ENCODE measurements around the gene EXOSC5.

GRCh38 chr19:41363753-41364523, 33.2 kb downstream of the EXOSC5 start, which contains the start of gene B9D2:
- peak in 2 of 3 donors; percentile 82 to 90 for TF ChIP-seq POLR2A (IDR thresholded peaks at IDR 0.05)
- peak in 2 of 7 experiments; percentile 0 to 21 for TF ChIP-seq CTCF (IDR thresholded peaks at IDR 0.05)

Data from body of pancreas (tissue), 4 donors.